Esophagus (tissue), 2 donors: ENCODE measurements around the gene PCDHGB3. TPM values are rescaled to one million over a fixed set of nuclear protein-coding genes. Genes with fewer than 3 reads are reported as not detected.
A peak's percentile ranks its signal among the peaks of the same experiment; 100 is the strongest.
"Not testable (repeated sequence)": the region's sequence is repeated elsewhere in the genome, so short reads cannot be mapped to it uniquely, and the experiment has no call there.

Source experiments
- H3K27ac ChIP-seq, 2 donors: one replicate each; pipeline ENCODE4 v1.5.1; 2013; ENCODE audit warnings: low read depth in 2 of 2, mild to moderate bottlenecking in 2 of 2, inconsistent platforms in 1 of 2, low read length in 1 of 2, moderate library complexity in 1 of 2
- H3K27me3 ChIP-seq, 2 donors: one replicate each; pipeline ENCODE4 v1.6.1; 2013; ENCODE audit warnings: low read length in 2 of 2, control low read depth in 1 of 2, mild to moderate bottlenecking in 1 of 2; ENCODE audit not compliant: insufficient read depth in 2 of 2, control insufficient read depth in 1 of 2
- H3K36me3 ChIP-seq, 2 donors: one replicate each; pipeline ENCODE4 v1.6.1; 2013; ENCODE audit warnings: low read length in 1 of 2; ENCODE audit not compliant: control insufficient read depth in 2 of 2, insufficient read depth in 2 of 2
- H3K4me1 ChIP-seq, 2 donors: one replicate each; pipeline ENCODE4 v1.6.1; 2013; ENCODE audit warnings: low read length in 1 of 2; ENCODE audit not compliant: control insufficient read depth in 2 of 2, insufficient read depth in 2 of 2
- H3K4me3 ChIP-seq, 2 donors: one replicate each; pipeline ENCODE4 v1.5.1; 2013; ENCODE audit warnings: low read length in 2 of 2, mild to moderate bottlenecking in 2 of 2, low read depth in 1 of 2, moderate library complexity in 1 of 2
- H3K9me3 ChIP-seq, 2 donors: one replicate each; pipeline ENCODE4 v1.6.1; 2013; ENCODE audit warnings: mild to moderate bottlenecking in 2 of 2, low read depth in 1 of 2, low read length in 1 of 2, moderate library complexity in 1 of 2; ENCODE audit not compliant: control insufficient read depth in 2 of 2, insufficient read depth in 1 of 2
- WGBS, 2 donors: extraction: QIAGEN DNeasy Blood & Tissue Kit; methylation state at CpG; one replicate each; pipeline ENCODE4 v1.1.7; 2013; 5-methylcytosine and 5-hydroxymethylcytosine counted together
- polyA plus RNA-seq, 2 donors: library from polyadenylated mRNA; stranded (reverse); fragments of 200-250 nt; gene quantifications; one replicate each; pipeline ENCODE4 v1.2.3, GENCODE V29; 2013
- donor health status: healthy with polysubstance abuse.
- donor health status: Bipolar disorder and iron deficiency.

PCDHGB3 gene
- polyA plus RNA-seq, 2 donors = 0.13 to 0.37 TPM

DNA sequence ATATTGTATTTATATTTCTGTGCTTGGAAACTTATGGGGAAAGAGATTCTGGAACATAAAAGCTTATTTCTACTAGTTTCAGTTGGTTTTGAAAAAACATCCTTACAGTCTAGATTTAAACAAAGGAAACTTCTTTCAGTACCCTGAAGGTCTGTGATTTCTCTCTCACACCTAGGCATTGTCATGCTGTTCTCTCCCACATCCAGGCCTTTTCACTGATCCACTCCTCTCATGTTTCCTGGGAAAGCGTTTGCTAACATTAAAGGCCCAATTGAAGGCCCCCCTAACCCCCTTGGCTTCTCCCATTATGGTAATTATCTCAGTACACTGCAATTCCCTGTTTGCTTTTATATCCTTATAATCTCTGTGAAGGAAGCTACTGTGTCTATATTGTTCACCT is 27.3 kb upstream of the PCDHGB3 start:
- peaks cover 0 to 13% of the 10 kb centered on the region in 2 donors for H3K27me3 ChIP-seq
- H3K36me3 ChIP-seq = no peaks in the 10 kb centered on the region
- 11 to 15% methylated on average over 1 of the region's 1 CpG for WGBS, 2 donors
- H3K4me3 ChIP-seq = no peak overlapping the region
- H3K4me1 ChIP-seq = no peaks in the 10 kb centered on the region
- no peak overlapping the region for H3K27ac ChIP-seq
- peaks cover 22 to 46% of the 10 kb centered on the region in 2 donors for H3K9me3 ChIP-seq

DNA sequence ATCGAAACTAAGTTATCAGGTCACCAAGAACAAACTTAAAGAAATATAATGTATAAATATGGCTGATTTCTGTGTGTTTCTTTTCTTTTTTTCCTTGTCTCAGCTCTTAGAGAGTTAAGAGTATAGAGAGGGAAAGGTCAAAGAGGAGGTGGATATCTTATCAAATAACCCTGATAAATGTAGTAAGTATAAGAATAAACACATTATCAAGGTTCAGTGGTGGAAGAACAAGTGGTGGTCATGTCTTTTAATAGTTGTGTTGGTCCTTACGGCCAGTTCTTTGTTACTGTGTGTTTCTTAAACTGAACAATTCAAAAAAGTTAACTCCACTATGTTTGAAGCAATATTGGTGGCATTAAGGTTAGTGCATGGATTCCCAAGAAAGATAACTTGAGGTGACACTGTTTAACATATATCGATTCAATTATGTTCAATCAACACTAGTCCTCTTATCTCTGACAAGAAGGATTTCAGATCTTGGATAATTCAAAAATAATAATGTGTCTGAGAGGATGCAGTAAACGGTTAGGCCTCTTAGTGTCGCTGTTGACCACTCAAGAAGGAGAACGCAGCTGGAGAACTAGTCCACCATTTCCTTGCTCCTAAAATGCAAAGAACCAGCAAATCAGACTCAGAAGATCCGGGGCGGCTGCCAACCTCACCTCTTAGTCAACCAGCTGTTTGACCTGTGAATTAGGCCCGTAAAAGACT is 26.6 kb upstream of the PCDHGB3 start, which contains the start of gene PCDHGA3:
Gene PCDHGA3 (plus strand): TSS at position 588 of the 711 bp plus-strand sequence. CDS start 205 bp downstream, outside the sequence.
- 25 to 26% methylated on average over 9 of the region's 9 CpGs for WGBS, 2 donors
- peaks cover 0 to 13% of the 10 kb centered on the region in 2 donors for H3K27me3 ChIP-seq
- no peaks in the 10 kb centered on the region for H3K36me3 ChIP-seq
- no peaks in the 10 kb centered on the region for H3K4me1 ChIP-seq
- H3K4me3 ChIP-seq = peak within 1 kb of the TSS in 1 of 2 donors; percentile 30
- H3K9me3 ChIP-seq = peaks cover 22 to 46% of the 10 kb centered on the region in 2 donors
- no peak within 1 kb of the TSS for H3K27ac ChIP-seq

DNA sequence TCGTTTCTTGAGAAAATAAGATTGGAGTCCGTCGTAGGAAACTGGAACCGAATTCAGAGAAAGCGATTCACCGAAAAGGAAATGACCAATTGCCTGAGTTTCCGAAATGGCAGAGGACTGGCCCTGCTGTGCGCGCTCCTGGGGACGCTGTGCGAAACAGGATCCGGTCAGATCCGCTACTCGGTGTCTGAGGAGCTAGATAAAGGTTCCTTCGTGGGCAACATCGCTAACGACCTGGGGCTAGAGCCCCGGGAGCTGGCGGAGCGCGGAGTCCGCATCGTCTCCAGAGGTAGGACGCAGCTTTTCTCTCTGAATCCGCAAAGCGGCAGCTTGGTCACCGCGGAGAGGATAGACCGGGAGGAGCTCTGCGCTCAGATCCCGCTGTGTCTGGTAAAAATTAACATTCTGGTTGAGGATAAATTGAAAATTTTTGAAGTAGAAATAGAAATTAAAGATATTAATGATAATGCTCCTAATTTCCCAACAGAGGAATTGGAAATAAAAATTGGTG is 26.0 kb upstream of the PCDHGB3 start:
- H3K36me3 ChIP-seq = no peaks in the 10 kb centered on the region
- peaks cover 16 to 41% of the 10 kb centered on the region in 2 donors for H3K9me3 ChIP-seq
- 32 to 34% methylated on average over 31 of the region's 31 CpGs for WGBS, 2 donors
- peak overlapping the region in 1 of 2 donors; percentile 30 for H3K4me3 ChIP-seq
- H3K27ac ChIP-seq = no peak overlapping the region
- peaks cover 0 to 9% of the 10 kb centered on the region in 2 donors for H3K27me3 ChIP-seq
- no peaks in the 10 kb centered on the region for H3K4me1 ChIP-seq

DNA sequence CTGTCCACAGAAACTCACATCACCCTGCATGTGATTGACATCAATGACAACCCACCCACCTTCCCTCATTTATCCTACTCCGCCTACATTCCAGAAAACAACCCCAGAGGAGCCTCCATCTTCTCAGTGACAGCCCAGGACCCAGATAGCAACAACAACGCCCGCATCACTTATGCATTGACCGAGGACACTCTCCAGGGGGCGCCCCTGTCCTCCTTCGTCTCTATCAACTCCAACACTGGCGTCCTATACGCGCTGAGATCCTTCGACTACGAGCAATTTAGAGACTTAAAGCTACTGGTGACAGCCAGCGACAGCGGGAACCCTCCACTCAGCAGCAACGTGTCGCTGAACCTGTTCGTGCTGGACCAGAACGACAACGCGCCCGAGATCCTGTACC is 24.7 kb upstream of the PCDHGB3 start:
- H3K4me3 ChIP-seq = no peak overlapping the region

DNA sequence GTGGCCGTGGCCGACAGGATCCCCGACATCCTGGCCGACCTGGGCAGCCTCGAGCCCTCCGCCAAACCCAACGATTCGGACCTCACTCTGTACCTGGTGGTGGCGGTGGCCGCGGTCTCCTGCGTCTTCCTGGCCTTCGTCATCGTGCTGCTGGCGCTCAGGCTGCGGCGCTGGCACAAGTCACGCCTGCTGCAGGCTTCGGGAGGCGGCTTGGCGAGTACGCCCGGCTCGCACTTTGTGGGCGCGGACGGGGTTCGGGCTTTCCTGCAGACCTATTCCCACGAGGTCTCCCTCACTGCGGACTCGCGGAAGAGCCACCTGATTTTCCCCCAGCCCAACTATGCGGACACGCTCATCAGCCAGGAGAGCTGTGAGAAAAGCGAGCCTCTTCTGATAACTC is 24.0 kb upstream of the PCDHGB3 start:
- 45 to 49% methylated on average over 20 to 27 of the region's 35 CpGs for WGBS, 2 donors
- H3K36me3 ChIP-seq, H3K4me3 ChIP-seq, H3K27ac ChIP-seq, H3K4me1 ChIP-seq, H3K27me3 ChIP-seq: not testable (repeated sequence)
- peaks cover 20 to 32% of the 10 kb centered on the region in 2 donors for H3K9me3 ChIP-seq

More for the DNA sequence above, 24.7 kb upstream of the PCDHGB3 start:
- Histone ChIP-seq H3K4me1 (no peaks in the 10 kb centered on the region), H3K9me3 (peaks cover 20 to 33% of the 10 kb centered on the region in 2 donors), H3K36me3 (no peaks in the 10 kb centered on the region), H3K27me3 (peaks cover 0 to 4% of the 10 kb centered on the region in 2 donors), H3K27ac (no peak overlapping the region)
- 37% methylated on average over 20 of the region's 20 CpGs for WGBS, 2 donors

DNA sequence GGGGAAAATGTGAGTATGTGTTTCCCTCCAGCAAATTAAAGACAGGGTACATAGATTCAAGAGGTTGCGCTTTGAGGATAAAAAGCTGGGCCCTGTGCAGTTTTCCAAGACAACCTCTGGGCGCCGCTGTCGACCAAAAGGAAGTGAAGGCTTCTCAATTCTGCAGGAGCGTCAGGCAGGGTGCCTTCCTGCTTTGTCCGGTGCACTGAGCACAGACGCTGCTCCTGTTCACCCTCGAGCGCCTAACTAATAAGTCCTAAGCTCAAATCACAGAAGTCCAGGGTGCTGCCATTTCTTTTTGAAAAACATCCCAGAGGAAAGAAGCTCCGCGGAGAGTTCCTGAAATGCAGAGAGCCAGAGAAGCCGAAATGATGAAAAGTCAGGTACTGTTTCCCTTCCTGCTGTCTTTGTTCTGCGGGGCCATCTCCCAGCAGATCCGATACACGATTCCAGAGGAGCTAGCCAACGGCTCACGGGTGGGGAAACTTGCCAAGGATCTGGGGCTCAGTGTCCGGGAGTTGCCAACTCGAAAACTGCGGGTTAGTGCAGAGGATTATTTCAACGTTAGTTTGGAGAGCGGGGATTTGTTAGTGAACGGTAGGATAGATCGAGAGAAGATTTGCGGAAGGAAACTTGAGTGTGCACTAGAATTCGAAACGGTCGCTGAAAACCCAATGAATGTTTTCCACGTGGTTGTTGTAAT is 20.0 kb upstream of the PCDHGB3 start, which contains the start of gene PCDHGB1:
Gene PCDHGB1 (plus strand): TSS at position 183 of the 703 bp plus-strand sequence. CDS start 162 bp downstream, at position 345.
- no peak within 1 kb of the TSS for H3K27ac ChIP-seq
- peaks cover 0 to 2% of the 10 kb centered on the region in 2 donors for H3K4me1 ChIP-seq
- peaks cover 0 to 3% of the 10 kb centered on the region in 2 donors for H3K27me3 ChIP-seq
- peak within 1 kb of the TSS in 1 of 2 donors; percentile 37 for H3K4me3 ChIP-seq
- no peaks in the 10 kb centered on the region for H3K36me3 ChIP-seq
- H3K9me3 ChIP-seq = peaks cover 17 to 38% of the 10 kb centered on the region in 2 donors
- 25 to 26% methylated on average over 29 of the region's 29 CpGs for WGBS, 2 donors

DNA sequence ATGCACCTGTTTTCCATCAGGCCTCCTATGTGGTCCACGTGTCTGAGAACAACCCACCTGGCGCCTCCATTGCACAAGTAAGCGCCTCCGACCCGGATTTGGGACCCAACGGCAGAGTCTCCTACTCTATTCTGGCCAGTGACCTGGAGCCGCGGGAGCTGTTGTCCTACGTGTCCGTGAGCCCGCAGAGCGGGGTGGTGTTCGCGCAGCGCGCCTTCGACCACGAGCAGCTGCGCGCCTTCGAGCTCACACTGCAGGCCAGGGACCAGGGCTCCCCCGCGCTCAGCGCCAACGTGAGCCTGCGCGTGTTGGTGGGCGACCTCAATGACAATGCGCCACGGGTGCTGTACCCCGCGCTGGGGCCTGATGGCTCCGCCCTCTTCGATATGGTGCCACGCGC is 18.5 kb upstream of the PCDHGB3 start:
- 40 to 42% methylated on average over 31 to 36 of the region's 36 CpGs for WGBS, 2 donors
- peaks cover 0 to 3% of the 10 kb centered on the region in 2 donors for H3K27me3 ChIP-seq
- no peaks in the 10 kb centered on the region for H3K36me3 ChIP-seq
- H3K27ac ChIP-seq = no peak overlapping the region
- H3K9me3 ChIP-seq = peaks cover 25 to 46% of the 10 kb centered on the region in 2 donors
- H3K4me1 ChIP-seq = peaks cover 0 to 2% of the 10 kb centered on the region in 2 donors
- no peak overlapping the region for H3K4me3 ChIP-seq

DNA sequence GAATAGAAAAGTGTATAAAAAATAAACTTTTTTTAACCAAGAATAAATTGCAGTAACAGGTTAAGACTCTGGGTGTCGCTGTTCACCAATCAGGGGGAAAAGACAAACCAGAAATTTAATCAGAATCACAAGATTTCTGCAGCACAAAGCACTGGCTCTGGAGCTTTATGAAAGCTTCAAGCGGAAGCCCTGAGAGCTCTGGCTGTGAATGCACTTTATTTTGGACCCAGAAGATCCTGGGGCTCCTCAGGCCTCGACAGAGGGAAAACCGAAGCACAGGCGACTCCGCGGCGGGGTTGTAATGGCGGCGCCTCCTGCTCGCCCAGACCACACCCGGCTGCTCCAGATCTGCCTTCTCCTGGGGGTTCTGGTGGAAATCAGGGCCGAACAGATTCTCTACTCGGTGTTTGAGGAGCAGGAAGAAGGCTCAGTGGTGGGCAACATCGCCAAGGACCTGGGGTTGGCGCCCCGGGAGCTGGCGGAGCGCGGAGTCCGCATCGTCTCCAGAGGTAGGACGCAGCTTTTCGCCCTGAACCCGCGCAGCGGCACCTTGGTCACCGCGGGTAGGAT is 15.1 kb upstream of the PCDHGB3 start, which contains the start of gene PCDHGA4:
Gene PCDHGA4 (plus strand): TSS at position 122 of the 570 bp plus-strand sequence. CDS start 87 bp downstream, at position 209.
- WGBS, 2 donors = 23 to 25% methylated on average over 29 of the region's 29 CpGs
- Histone ChIP-seq H3K27ac (no peak within 1 kb of the TSS), H3K36me3 (no peaks in the 10 kb centered on the region), H3K4me1 (peaks cover 0 to 2% of the 10 kb centered on the region in 2 donors), H3K9me3 (peaks cover 32 to 53% of the 10 kb centered on the region in 2 donors), H3K4me3 (peak within 1 kb of the TSS in 1 of 2 donors; percentile 27), H3K27me3 (peaks cover 0 to 3% of the 10 kb centered on the region in 2 donors)

DNA sequence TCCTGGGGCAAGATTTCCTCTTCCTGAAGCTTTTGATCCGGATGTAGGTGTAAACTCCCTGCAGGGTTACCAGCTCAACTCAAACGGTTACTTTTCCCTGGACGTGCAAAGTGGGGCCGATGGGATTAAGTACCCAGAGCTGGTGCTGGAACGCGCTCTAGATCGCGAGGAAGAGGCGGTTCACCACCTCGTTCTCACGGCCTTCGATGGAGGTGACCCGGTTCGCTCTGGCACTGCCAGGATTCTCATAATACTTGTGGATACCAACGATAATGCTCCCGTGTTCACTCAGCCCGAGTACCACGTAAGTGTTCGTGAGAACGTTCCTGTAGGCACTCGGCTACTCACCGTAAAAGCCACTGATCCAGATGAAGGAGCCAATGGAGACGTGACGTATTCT is 14.4 kb upstream of the PCDHGB3 start:
- peaks cover 0 to 8% of the 10 kb centered on the region in 2 donors for H3K27me3 ChIP-seq
- no peak overlapping the region for H3K27ac ChIP-seq
- H3K4me1 ChIP-seq = peaks cover 0 to 2% of the 10 kb centered on the region in 2 donors
- WGBS, 2 donors = 55 to 56% methylated on average over 24 of the region's 24 CpGs
- no peaks in the 10 kb centered on the region for H3K36me3 ChIP-seq
- peaks cover 31 to 54% of the 10 kb centered on the region in 2 donors for H3K9me3 ChIP-seq
- H3K4me3 ChIP-seq = no peak overlapping the region
